GM12878 (cell line): ENCODE measurements around the gene MALT1. TPM values are rescaled to one million over a fixed set of nuclear protein-coding genes. Genes with fewer than 3 reads are reported as not detected.

Experiments used
- ATAC-seq: fragments of 200-7000 bp; cut with Tn5 transposase; 3 replicates; pipeline ENCODE4 v1.9.1; 2020; ENCODE audit warnings: mild to moderate bottlenecking, moderate library complexity
- BruUV-seq: library from RNA; stranded (reverse); fragments of 400-500 nt; replicated peaks from 2 replicates; lab custom pipeline; 2021; lab: Mats Ljungman, UMichigan
- CTCF ChIA-PET: fragments of 300-600 bp; sonication (Branson Sonifier 250); formaldehyde crosslinking; extraction: SDS; loops from one replicate; lab custom pipeline; 2021; ENCODE audit warnings: inconsistent platforms; lab: Yijun Ruan, JAX
- POLR2A ChIA-PET: fragments of 350-600 bp; formaldehyde crosslinking; extraction: SDS; loops from one replicate; lab custom pipeline; 2021; ENCODE audit warnings: inconsistent platforms; lab: Charles Lee
- RAD21 ChIA-PET: fragments of 300-600 bp; sonication (Branson Sonifier 250); formaldehyde crosslinking; loops from one replicate; lab custom pipeline; 2023; ENCODE audit warnings: antibody characterized with exemption; ENCODE audit not compliant: unreplicated experiment; lab: Charles Lee
- SMC1A ChIA-PET: fragments of 300-600 bp; sonication (Branson Sonifier 250); formaldehyde crosslinking; loops from one replicate; lab custom pipeline; 2023; ENCODE audit not compliant: unreplicated experiment, uncharacterized antibody; lab: Charles Lee
- DNase-seq: peaks from one replicate; pipeline ENCODE4 v3.0.0-alpha.2; 2011; ENCODE audit warnings: low read depth, low spot score
- FAIRE-seq: peaks from 3 replicates; lab custom pipeline; 2011; peaks lifted over from hg19 to GRCh38; lab: Jason Lieb, UNC
- H2AFZ ChIP-seq: 2 replicates; pipeline ENCODE4 v1.6.0; 2011; ENCODE audit warnings: low read depth, low read length, control low read depth; ENCODE audit not compliant: control insufficient read depth
- H3K27ac ChIP-seq: 2 replicates; pipeline ENCODE4 v1.5.1; 2011; ENCODE audit warnings: control low read depth; ENCODE audit not compliant: control insufficient read depth, insufficient read depth
- H3K27me3 ChIP-seq, 2 experiments: replicated peaks in 1 of 2; 2 replicates each; pipeline versions ENCODE4 v1.6.0 to v1.6.1; 2011; ENCODE audit warnings: low read length in 1 of 2; ENCODE audit not compliant: control insufficient read depth in 2 of 2, insufficient read depth in 2 of 2
- H3K36me3 ChIP-seq, 2 experiments: 2 replicates each; pipeline ENCODE4 v1.5.1; 2011; ENCODE audit warnings: low read length in 1 of 2; ENCODE audit not compliant: control insufficient read depth in 2 of 2, insufficient read depth in 2 of 2
- H3K4me1 ChIP-seq: 2 replicates; pipeline ENCODE4 v1.6.1; 2011; ENCODE audit warnings: mild to moderate bottlenecking, low read length, moderate library complexity, mixed read lengths; ENCODE audit not compliant: control insufficient read depth, insufficient read depth
- H3K4me2 ChIP-seq: 2 replicates; pipeline ENCODE4 v1.6.0; 2011; ENCODE audit warnings: control low read depth; ENCODE audit not compliant: control insufficient read depth, insufficient read depth
- H3K4me3 ChIP-seq: fragments of 200-600 bp; sonication (generic); 2 replicates; pipeline ENCODE4 v1.5.1; 2016
- H3K79me2 ChIP-seq: 2 replicates; pipeline ENCODE4 v1.6.0; 2011; ENCODE audit warnings: low read length; ENCODE audit not compliant: control insufficient read depth, insufficient read depth
- H3K9ac ChIP-seq: 2 replicates; pipeline ENCODE4 v1.8.0; 2011; ENCODE audit warnings: low read length, control low read depth, mixed read lengths; ENCODE audit not compliant: control insufficient read depth, insufficient read depth
- H3K9me3 ChIP-seq: replicated peaks from 3 replicates; pipeline ENCODE4 v1.5.1; 2011; ENCODE audit warnings: mild to moderate bottlenecking, low read length; ENCODE audit not compliant: control insufficient read depth, insufficient read depth
- H4K20me1 ChIP-seq: 2 replicates; pipeline ENCODE4 v1.6.0; 2011; ENCODE audit not compliant: control insufficient read depth, insufficient read depth
- IKZF2 ChIP-seq, 2 experiments: fragments of 450-650 bp; IDR thresholded peaks; 2 replicates each; pipeline ENCODE4 v1.6.1; 2017; ENCODE audit warnings: mild to moderate bottlenecking in 2 of 2, moderate library complexity in 2 of 2
- NR2C1 ChIP-seq: fragments of 450-650 bp; IDR thresholded peaks from 2 replicates; pipeline ENCODE4 v1.6.1; 2017; ENCODE audit warnings: antibody characterized with exemption, mild to moderate bottlenecking, moderate library complexity
- POU2F2 ChIP-seq: IDR thresholded peaks from 3 replicates; pipeline ENCODE4 v1.6.1; 2011; ENCODE audit warnings: low read depth, mild to moderate bottlenecking, low read length, borderline replicate concordance
- WGBS: methylation state at CpG from one replicate; pipeline ENCODE4 v1.1.6; 2016; ENCODE audit warnings: low lambda C conversion rate; ENCODE audit not compliant: insufficient replicate concordance, insufficient coverage; ENCODE audit errors: missing lambda C conversion rate; 5-methylcytosine and 5-hydroxymethylcytosine counted together
- in situ Hi-C: fragments of 300-500 bp; cut with MboI; formaldehyde crosslinking; loops from 9 replicates; pipeline ENCODE4 v1.14.3; 2018; ENCODE audit warnings: mixed read lengths
- intact Hi-C: fragments of 100-400 bp; cut with micrococcal nuclease; formaldehyde crosslinking; loops from one replicate; pipeline ENCODE4 v1.14.2; 2022; ENCODE audit not compliant: unreplicated experiment
- polyA plus RNA-seq, 11 experiments: library from polyadenylated mRNA; depleted of rRNA in 4 of 11; unstranded in 6 of 11; stranded (reverse) in 5 of 11; fragments of >200 nt; fragmentation: Nextera tagmentation in 4 of 11; fragmentation: Illumina TruSeq in 1 of 11; extraction: Ambion mirVana in 4 of 11; extraction: Trizol in 1 of 11; gene quantifications; 1 replicate in 1 of 11; 2 replicates in 10 of 11; pipeline versions ENCODE4 v1.2.1 to v1.2.3, GENCODE V29; 2011 to 2016; ENCODE audit warnings: inconsistent platforms in 2 of 11, missing spikeins in 2 of 11, low read depth in 1 of 11
- total RNA-seq, 4 experiments: library from RNA; depleted of rRNA in 3 of 4; stranded (reverse); fragments of >200 nt in 3 of 4; fragmentation: Illumina TruSeq in 1 of 4; extraction: Trizol in 1 of 4; gene quantifications; 2 replicates each; pipeline versions ENCODE4 v1.2.1 to v1.2.3, GENCODE V29; 2013 to 2021
- TF ChIP-seq, protein P1 (sequence below), 3 experiments: IDR thresholded peaks in 2 of 3; conservative IDR thresholded peaks in 1 of 3; 2 replicates each; pipeline ENCODE4 v1.5.1; 2011; ENCODE audit warnings: low read depth in 3 of 3, low read length in 3 of 3, mild to moderate bottlenecking in 3 of 3, control low read depth in 2 of 3, moderate library complexity in 2 of 3, inconsistent platforms in 1 of 3, mixed read lengths in 1 of 3; ENCODE audit not compliant: control insufficient read depth in 2 of 3, insufficient read depth in 1 of 3; ENCODE audit errors: extremely low read depth in 1 of 3
- TF ChIP-seq, protein P2 (sequence below): fragments of 450-650 bp; IDR thresholded peaks from 2 replicates; pipeline ENCODE4 v1.6.1; 2017; ENCODE audit warnings: low read depth, mild to moderate bottlenecking, moderate library complexity

The MALT1 gene
- total and polyA plus RNA-seq, 10 of the 15 experiments (the other 5 are each of a cell fraction or from before 2014, with no cell fraction given), result 17.6 to 126 (median 45.4) TPM

DNA sequence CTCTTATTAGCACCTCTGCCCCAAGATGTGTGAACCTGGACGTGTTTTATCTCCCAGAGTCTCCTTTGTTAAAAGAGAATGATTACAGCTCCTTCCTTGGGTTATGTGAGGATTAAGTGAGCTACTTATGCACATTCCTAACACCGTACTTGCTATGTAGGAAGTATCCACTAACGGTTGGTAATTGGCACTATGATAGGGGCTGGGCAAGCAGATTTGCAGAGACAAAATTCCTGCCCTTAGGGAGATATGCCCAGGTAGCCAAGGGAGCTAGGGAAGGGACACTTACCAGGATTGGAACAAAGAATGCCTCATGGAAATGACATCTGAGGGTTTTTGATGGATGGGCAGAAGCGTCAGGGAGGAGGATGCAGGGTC lies 30.8 kb upstream of the MALT1 start:
- Histone ChIP-seq H3K79me2 (no peaks in the 10 kb centered on the region), H3K9me3 (peaks cover 11% of the 10 kb centered on the region), H3K4me3 (no peak overlapping the region), H3K27me3 (no peaks in the 10 kb centered on the region), H3K9ac (no peak overlapping the region), H3K4me2 (peak overlapping the region; percentile 11), H3K36me3 (no peaks in the 10 kb centered on the region), H4K20me1 (no peaks in the 10 kb centered on the region), H2AFZ (0 out of 2 replicates have a peak overlapping the region, but pooled peaks have one; percentile 19), H3K27ac (no peak overlapping the region; the same call in 1 of the 2 replicates), H3K4me1 (peaks cover 38% of the 10 kb centered on the region)
- BruUV-seq, result no TSS peak
- ATAC-seq, result no peak
- ChIA-PET RAD21 (interaction anchor here (1.0 to 1.6 kb wide), 4 partner anchors 15 to 107 kb away, joined by 3 to 5 read pairs (median 4); no protein-coding TSS in a partner anchor), SMC1A (interaction anchor here (1.2 to 2.4 kb wide), 9 partner anchors 7 to 124 kb away, joined by 3 to 14 read pairs (median 5); no protein-coding TSS in a partner anchor), CTCF (interaction anchor here (0.7 to 2.2 kb wide), 3 partner anchors 14 to 124 kb away, joined by 3 to 6 read pairs (median 4); no protein-coding TSS in a partner anchor), POLR2A (interaction anchor here (0.7 to 1.1 kb wide), 2 partner anchors 15 to 19 kb away, joined by 3 to 4 read pairs; no protein-coding TSS in a partner anchor)
- intact Hi-C loops (no loop called here), in situ Hi-C loops (no loop called here)
- WGBS, result 83% methylated on average over 4 of the region's 4 CpGs
- TF ChIP-seq, protein P1, sequence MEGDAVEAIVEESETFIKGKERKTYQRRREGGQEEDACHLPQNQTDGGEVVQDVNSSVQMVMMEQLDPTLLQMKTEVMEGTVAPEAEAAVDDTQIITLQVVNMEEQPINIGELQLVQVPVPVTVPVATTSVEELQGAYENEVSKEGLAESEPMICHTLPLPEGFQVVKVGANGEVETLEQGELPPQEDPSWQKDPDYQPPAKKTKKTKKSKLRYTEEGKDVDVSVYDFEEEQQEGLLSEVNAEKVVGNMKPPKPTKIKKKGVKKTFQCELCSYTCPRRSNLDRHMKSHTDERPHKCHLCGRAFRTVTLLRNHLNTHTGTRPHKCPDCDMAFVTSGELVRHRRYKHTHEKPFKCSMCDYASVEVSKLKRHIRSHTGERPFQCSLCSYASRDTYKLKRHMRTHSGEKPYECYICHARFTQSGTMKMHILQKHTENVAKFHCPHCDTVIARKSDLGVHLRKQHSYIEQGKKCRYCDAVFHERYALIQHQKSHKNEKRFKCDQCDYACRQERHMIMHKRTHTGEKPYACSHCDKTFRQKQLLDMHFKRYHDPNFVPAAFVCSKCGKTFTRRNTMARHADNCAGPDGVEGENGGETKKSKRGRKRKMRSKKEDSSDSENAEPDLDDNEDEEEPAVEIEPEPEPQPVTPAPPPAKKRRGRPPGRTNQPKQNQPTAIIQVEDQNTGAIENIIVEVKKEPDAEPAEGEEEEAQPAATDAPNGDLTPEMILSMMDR (IDR thresholded peaks at IDR 0.05 in 2 of 3, conservative IDR thresholded peaks at IDR 0.05 in 1 of 3; ENCODE audit: control insufficient read depth in 2 of 3, extremely low read depth in 1 of 3, insufficient read depth in 1 of 3, low read depth in 3 of 3, low read length in 3 of 3), result no peak
- TF ChIP-seq, protein P2, sequence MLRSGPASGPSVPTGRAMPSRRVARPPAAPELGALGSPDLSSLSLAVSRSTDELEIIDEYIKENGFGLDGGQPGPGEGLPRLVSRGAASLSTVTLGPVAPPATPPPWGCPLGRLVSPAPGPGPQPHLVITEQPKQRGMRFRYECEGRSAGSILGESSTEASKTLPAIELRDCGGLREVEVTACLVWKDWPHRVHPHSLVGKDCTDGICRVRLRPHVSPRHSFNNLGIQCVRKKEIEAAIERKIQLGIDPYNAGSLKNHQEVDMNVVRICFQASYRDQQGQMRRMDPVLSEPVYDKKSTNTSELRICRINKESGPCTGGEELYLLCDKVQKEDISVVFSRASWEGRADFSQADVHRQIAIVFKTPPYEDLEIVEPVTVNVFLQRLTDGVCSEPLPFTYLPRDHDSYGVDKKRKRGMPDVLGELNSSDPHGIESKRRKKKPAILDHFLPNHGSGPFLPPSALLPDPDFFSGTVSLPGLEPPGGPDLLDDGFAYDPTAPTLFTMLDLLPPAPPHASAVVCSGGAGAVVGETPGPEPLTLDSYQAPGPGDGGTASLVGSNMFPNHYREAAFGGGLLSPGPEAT, result no peak
- TF ChIP-seq NR2C1 (no peak), POU2F2 (no peak), IKZF2 (IDR thresholded peaks at IDR 0.05) (no peak)
- no peak for DNase-seq
- FAIRE-seq, result no peak
